GM21723 (cell line): Measurements from ENCODE around the gene CFAP43.
"Not testable (repeated sequence)": the region's sequence is repeated elsewhere in the genome, so short reads cannot be mapped to it uniquely, and the experiment has no call there.

Experiments used
- ATAC-seq: cut with Tn5 transposase; IDR thresholded peaks from one replicate; pipeline ENCODE4 v1.9.1; 2021; ENCODE audit warnings: mild to moderate bottlenecking, moderate library complexity; ENCODE audit not compliant: unreplicated experiment

CFAP43 gene

GRCh38 chr10:104256335-104256961 is 24.3 kb upstream of the CFAP43 start:
- ATAC-seq = no peak

- peak; percentile 46 for ATAC-seq
Observed at GRCh38 chr10:104255311-104255981, 23.3 kb upstream of the CFAP43 start.

- ATAC-seq = peak; percentile 82
Observed at GRCh38 chr10:104254493-104255310, 22.5 kb upstream of the CFAP43 start, which contains the start of gene GSTO1. TSS of gene GSTO1 (plus strand) at chr10:104254892. CDS start at chr10:104254929, 37 bp downstream.

DNA sequence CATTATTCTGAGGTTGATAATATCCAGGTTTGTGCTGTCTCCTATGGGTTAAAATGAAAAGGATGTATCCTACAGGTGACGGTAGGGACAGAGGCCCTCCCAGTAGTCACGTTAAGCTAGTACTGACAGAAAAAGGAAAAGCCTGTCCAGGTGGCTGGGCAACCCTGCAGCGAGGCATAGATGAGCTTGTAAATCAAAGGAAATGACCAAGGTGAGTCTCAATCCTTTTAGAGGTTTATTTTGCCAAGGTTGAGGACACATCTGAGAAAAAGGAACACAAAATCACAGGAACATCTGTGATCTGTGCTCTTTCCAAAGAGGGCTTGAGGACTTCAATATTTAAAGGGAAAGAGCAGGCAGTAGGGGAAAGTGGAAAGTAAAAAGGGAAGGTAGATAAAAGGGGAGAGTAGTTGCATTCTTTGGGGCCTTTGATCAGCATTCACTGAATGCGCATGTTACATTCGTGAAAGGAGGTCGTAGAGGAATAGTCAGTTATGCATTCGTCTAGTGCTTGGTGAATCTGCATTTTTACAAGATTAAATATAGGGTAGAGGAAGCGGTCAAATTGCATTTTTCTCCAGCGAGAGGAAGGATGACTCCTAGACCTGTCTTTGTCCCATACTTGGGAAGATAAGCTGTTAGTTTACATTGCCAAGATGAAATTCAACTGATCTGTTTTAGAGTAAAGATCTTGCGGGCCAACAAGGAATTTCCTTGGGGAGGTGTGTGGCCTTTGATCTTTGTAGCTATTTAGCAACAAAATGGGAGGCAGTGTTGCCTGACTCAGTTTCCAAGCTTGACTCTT is 21.6 kb upstream of the CFAP43 start:
- no peak for ATAC-seq

- no peak for ATAC-seq
Observed at GRCh38 chr10:104253106-104253505, 20.9 kb upstream of the CFAP43 start.

DNA sequence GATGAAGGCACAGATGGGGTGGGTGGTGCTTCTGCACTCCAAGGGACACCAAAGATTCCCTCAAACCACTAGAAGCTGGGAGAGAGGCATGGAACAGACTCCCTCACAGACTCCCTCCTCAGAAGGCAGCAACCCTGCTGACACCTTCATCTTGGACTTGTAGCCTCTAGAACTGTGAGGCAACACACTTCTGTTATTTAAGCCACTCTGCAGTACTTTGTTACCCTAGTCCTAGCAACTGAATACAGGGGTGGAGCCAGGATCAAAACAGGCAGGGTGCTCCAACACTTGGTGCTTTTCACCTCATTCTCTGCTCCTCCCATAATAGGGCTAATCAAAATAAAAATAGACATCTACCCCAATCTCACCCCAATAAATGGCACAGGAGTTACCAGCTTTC is 20.2 kb upstream of the CFAP43 start:
- no peak for ATAC-seq

- ATAC-seq = no peak
Observed at GRCh38 chr10:104251443-104251842, 19.3 kb upstream of the CFAP43 start.

DNA sequence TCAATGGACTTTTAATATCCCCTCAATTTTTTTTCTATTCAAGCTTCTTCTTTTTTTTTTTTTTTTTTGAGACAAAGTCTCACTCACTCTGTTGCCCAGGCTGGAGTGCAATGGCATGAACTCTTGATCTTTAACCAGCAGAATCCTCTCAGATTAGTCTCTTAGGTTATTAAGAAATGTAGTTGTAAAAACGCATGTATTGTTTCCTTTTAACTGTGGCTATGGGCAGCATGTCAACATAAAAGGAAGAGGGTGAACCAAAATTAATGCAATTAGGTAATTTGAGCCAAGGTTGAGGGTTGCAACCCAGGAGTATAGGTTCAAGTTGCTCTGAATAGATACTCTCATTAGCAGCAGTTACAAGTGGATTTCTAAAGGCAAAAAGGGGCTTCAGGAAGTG is 18.2 kb upstream of the CFAP43 start:
- no peak for ATAC-seq

GRCh38 chr10:104248931-104249330 is 16.8 kb upstream of the CFAP43 start:
- ATAC-seq = not testable (repeated sequence)

DNA sequence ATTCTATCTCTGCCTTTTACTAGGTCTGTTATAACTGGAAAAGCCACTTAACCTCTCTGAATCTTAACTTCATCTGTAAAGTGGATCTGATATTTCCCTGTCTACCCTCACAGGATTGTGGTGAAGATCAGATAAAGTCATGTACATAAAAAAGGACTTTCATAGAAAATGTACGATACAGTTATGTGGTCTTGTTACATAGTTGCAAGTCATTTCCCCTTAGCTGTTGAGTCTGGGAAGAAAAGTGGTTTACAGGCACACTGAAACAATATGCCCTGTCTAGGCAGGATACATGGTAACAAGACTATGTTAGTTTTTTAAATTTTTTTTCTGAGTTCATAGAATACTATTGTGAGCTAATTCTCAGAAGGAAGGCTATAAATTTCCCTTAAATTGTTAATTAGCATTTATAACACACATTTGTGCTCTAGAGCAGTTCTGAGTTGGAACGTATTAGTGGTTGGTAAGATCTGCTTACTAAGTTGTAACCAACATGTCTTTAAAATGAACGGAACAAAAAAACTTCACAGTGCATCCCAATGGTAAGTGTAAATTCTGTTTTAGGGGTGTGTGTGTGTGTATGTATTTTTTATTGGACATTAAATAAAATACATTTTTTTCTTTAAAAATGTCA is 15.5 kb upstream of the CFAP43 start:
- ATAC-seq = no peak

DNA sequence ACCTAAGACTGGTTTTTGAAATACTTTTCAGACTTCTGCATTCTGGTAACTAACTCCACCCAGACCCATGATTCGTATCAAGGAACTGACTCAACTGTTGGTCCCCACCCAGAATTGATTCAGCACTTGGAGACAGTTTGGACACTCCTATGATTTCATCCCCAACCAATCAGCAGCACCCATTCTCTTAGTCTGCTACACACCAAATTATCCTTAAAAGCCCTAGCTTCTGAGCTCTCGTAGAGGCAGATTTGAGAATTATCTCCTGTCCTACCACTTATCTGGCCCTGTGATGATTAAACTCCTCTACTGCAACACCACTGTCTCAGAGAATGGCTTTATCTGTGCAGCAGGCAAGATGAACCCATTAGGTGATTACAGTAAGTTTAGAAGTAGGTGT is 14.8 kb upstream of the CFAP43 start:
- no peak for ATAC-seq

DNA sequence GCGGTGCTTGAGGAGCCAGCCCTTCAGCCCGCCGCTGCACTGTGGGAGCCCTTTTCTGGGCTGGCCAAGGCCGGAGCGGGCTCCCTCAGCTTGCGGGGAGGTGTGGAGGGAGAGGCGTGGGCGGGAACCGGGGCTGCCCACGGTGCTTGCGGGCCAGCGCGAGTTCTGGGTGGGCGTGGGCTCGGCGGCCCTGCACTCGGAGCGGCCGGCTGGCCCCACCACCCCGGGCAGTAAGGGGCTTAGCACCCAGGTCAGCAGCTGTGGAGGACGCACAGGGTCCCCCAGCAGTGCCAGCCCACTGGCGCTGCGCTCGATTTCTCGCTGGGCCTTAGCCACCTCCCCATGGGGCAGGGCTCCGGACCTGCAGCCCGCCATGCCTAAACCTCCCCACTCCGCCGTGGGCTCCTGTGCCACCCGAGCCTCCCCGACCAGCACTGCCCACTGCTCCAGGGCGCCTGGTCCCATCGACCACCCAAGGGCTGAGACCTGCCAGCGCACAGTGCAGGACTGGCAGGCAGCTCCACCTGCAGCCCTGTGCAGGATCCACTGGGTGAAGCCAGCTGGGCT is 13.0 kb upstream of the CFAP43 start:
- no peak for ATAC-seq

- no peak for ATAC-seq
Observed at GRCh38 chr10:104243512-104243911, 11.3 kb upstream of the CFAP43 start.

DNA sequence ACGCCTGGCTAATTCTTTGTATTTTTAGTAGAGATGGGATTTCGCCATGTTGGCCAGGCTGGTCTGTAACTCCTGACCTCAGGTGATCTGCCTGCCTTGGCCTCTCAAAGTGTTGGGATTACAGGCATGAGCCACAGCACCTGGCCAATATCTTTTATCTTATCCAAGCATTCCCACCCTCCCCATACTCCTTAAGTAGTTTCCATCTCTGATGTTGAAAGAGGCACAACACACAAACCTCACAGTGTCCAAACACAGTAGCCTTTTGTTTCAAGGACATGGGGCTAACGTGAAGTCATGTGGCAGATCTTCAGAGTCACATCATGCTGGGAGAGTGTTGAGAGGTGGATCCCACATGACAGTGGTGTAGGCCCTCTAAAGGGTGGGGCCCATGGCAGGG is 10.8 kb upstream of the CFAP43 start:
- ATAC-seq = not testable (repeated sequence)

DNA sequence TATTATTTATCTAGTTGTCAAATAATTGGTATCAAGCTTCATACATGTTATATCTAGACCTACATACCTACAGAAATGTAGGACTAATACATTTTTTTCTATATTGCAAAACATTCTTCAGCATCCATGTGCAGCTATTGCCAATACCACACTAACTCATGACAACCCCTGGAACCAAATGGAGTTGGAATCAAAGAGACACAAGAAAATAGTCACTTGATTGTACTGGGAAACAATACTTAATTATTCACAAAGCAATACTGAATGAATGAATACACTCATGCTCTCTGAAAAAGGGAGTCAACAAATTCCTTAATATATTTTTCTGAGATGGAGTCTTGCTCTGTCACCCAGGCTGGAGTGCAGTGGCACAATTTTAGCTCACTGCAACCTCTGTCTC is 10.4 kb upstream of the CFAP43 start:
- no peak for ATAC-seq

DNA sequence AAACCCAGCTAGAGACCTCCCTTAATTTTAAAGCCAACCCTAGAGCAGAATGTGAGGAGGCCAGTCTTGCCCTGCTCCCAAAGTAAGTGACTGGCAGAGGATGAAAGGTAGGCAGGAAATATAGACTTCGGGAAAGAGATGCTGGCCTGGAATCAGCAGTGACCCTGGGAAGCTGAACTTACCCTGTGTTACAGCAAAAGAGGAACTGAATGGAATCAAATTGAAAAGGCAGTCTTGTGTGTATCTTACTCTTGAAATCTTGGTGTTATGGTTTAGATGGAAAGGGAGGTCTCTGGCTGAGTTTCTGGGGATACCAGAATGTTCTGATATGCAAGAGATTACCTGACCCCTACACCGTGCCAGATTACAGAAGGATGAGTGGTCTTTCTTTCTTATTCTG is 7.9 kb upstream of the CFAP43 start:
- no peak for ATAC-seq

GRCh38 chr10:104235801-104236200 is 3.6 kb upstream of the CFAP43 start:
- ATAC-seq = no peak

GRCh38 chr10:104234934-104235333 is 2.8 kb upstream of the CFAP43 start:
- ATAC-seq = no peak

DNA sequence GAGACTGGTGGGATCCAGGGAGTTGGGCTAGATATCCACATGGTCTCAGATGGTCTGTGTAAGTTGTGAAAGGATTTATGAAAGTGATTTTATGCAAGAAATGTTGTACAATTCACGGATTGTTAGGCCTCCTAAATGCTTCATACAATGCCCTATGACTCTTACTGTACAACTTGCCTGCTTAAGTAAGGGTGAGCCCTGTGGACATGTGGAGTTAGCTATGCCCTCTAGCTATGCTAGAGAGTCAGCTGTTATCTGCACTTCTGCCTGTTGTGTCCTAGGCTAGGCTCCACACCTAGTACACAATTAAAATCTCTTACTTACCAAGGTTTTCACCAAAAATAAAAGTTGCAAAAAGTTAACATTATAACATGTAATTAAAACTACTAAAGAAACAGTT is 1.7 kb upstream of the CFAP43 start:
- no peak for ATAC-seq

GRCh38 chr10:104232613-104233102 is 494 bp upstream of the CFAP43 start:
- no peak for ATAC-seq
